ENCODE results near the gene RNF144B. TPM values are rescaled to one million over a fixed set of nuclear protein-coding genes. Genes with fewer than 3 reads are reported as not detected.
"Not testable (repeated sequence)": the region's sequence is repeated elsewhere in the genome, so short reads cannot be mapped to it uniquely, and the experiment has no call there.

RNF144B gene
- total RNA-seq, 2 donors from 2014 or later = 1.4 to 1.5 TPM

DNA sequence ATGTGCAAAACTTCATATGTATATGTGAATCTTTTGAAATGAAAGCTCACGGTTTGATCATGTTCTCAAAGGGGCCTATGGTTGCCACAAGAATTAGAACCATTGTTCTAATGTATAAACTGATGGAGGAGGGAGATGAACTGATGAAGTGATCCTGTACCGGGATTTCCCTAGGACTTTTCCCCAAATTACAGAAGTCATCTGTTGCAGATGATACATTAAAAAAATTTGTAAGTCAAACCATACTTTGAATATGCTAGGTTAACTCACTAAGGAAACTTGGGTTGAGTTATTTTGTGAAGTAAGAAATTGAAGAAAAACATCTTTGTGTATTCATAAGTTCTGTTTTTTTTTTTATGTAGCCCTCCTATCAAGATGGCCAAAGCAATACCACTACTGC lies 33.9 kb upstream of the RNF144B start:
- Histone ChIP-seq H3K36me3 (ENCODE audit: control insufficient read depth, insufficient read depth, low read length) (no peaks in the 10 kb centered on the region), H3K27me3 (ENCODE audit: control insufficient read depth, insufficient read depth, low read length, poor library complexity, severe bottlenecking) (peaks cover 9% of the 10 kb centered on the region), H3K4me3 (ENCODE audit: low read length) (no peak overlapping the region), H3K9ac (ENCODE audit: extremely low read depth, low read length, poor library complexity, severe bottlenecking) (no peak overlapping the region), H3K4me1 (ENCODE audit: control insufficient read depth, insufficient read depth, low read length) (no peaks in the 10 kb centered on the region), H3K27ac (ENCODE audit: low read depth, low read length) (no peak overlapping the region), H3K9me3 (ENCODE audit: control insufficient read depth, low read length) (no peaks in the 10 kb centered on the region)
- Mint-ChIP-seq H3K9me3 (peaks cover 5% of the 10 kb centered on the region), H3K4me1 (no peaks in the 10 kb centered on the region), H3K27ac (no peak overlapping the region), H3K4me3 (no peak overlapping the region), H3K36me3 (ENCODE audit: low read depth) (no peaks in the 10 kb centered on the region), H3K27me3 (ENCODE audit: insufficient read depth) (no peaks in the 10 kb centered on the region)
- no peak for DNase-seq
- WGBS, 2 experiments (ENCODE audit: insufficient coverage in 1 of 2, insufficient read length in 1 of 2) = 92 to 100% methylated on average over 1 to 2 of the region's 2 CpGs
- TF ChIP-seq, protein P1, sequence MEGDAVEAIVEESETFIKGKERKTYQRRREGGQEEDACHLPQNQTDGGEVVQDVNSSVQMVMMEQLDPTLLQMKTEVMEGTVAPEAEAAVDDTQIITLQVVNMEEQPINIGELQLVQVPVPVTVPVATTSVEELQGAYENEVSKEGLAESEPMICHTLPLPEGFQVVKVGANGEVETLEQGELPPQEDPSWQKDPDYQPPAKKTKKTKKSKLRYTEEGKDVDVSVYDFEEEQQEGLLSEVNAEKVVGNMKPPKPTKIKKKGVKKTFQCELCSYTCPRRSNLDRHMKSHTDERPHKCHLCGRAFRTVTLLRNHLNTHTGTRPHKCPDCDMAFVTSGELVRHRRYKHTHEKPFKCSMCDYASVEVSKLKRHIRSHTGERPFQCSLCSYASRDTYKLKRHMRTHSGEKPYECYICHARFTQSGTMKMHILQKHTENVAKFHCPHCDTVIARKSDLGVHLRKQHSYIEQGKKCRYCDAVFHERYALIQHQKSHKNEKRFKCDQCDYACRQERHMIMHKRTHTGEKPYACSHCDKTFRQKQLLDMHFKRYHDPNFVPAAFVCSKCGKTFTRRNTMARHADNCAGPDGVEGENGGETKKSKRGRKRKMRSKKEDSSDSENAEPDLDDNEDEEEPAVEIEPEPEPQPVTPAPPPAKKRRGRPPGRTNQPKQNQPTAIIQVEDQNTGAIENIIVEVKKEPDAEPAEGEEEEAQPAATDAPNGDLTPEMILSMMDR (conservative IDR thresholded peaks at IDR 0.05) = no peak

DNA sequence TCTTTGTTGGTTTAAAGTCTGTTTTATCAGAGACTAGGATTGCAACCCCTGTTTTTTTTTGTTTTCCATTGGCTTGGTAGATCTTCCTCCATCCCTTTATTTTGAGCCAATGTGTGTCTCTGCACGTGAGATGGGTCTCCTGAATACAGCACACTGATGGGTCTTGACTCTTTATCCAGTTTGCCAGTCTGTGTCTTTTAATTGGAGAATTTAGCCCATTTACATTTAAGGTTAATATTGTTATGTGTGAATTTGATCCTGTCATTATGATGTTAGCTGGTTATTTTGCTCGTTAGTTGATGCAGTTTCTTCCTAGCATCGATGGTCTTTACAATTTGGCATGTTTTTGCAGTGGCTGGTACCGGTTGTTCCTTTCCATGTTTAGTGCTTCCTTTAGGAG lies 29.6 kb upstream of the RNF144B start:
- not testable (repeated sequence) for DNase-seq; H3K9me3 Mint-ChIP-seq; H3K9me3 ChIP-seq (ENCODE audit: control insufficient read depth, low read length); H3K27ac ChIP-seq (ENCODE audit: low read depth, low read length); H3K4me1 ChIP-seq (ENCODE audit: control insufficient read depth, insufficient read depth, low read length); H3K4me1 Mint-ChIP-seq; H3K27me3 ChIP-seq (ENCODE audit: control insufficient read depth, insufficient read depth, low read length, poor library complexity, severe bottlenecking); H3K36me3 Mint-ChIP-seq (ENCODE audit: low read depth); H3K27me3 Mint-ChIP-seq (ENCODE audit: insufficient read depth); H3K36me3 ChIP-seq (ENCODE audit: control insufficient read depth, insufficient read depth, low read length); H3K4me3 ChIP-seq (ENCODE audit: low read length); H3K27ac Mint-ChIP-seq; H3K9ac ChIP-seq (ENCODE audit: extremely low read depth, low read length, poor library complexity, severe bottlenecking); H3K4me3 Mint-ChIP-seq
- 100% methylated on average over 1 of the region's 4 CpGs; no CpG with 5 or more reads in 1 of the 2 experiments for WGBS, 2 experiments (ENCODE audit: insufficient coverage in 1 of 2, insufficient read length in 1 of 2)

DNA sequence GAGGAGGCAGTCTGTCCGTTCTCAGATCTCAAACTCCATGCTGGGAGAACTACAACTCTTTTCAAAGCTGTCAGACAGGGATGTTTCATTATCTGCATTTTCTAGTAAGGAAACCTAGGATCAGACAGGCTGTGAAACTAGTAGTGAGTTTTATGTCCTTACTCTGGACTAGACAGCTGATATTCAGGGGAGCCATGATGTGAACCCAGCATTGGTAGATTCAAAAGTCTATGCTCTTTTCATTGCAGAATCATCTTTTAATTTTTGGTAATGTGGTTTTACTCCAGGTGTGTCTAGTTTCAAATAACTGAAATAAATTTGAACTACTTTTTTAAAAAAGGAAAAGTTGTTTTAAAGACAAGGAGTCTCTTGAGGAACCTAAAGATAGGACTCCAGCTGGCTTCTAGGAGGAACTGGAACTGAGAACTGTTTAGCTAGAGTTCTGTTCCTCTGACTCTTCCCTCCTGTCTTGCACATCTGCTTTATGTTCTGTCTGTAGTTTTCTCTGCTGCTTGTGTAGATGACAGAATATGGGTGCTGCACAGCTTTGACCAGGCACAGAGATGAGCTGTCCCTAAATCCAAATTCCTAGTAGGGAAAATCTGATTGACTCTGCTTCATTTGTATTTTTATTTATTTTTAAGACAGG lies 27.8 kb upstream of the RNF144B start:
- Histone ChIP-seq H3K4me3 (ENCODE audit: low read length) (no peak overlapping the region), H3K4me1 (ENCODE audit: control insufficient read depth, insufficient read depth, low read length) (no peaks in the 10 kb centered on the region), H3K9me3 (ENCODE audit: control insufficient read depth, low read length) (no peaks in the 10 kb centered on the region), H3K27ac (ENCODE audit: low read depth, low read length) (no peak overlapping the region), H3K9ac (ENCODE audit: extremely low read depth, low read length, poor library complexity, severe bottlenecking) (no peak overlapping the region), H3K36me3 (ENCODE audit: control insufficient read depth, insufficient read depth, low read length) (no peaks in the 10 kb centered on the region), H3K27me3 (ENCODE audit: control insufficient read depth, insufficient read depth, low read length, poor library complexity, severe bottlenecking) (no peaks in the 10 kb centered on the region)
- Mint-ChIP-seq H3K9me3 (peaks cover 8% of the 10 kb centered on the region), H3K4me3 (no peak overlapping the region), H3K4me1 (no peaks in the 10 kb centered on the region), H3K27ac (no peak overlapping the region), H3K36me3 (ENCODE audit: low read depth) (no peaks in the 10 kb centered on the region), H3K27me3 (ENCODE audit: insufficient read depth) (no peaks in the 10 kb centered on the region)
- no peak for DNase-seq
- 86 to 88% methylated on average over 1 of the region's 1 CpG for WGBS, 2 experiments (ENCODE audit: insufficient coverage in 1 of 2, insufficient read length in 1 of 2)
- TF ChIP-seq, protein P1 (conservative IDR thresholded peaks at IDR 0.05) = no peak

DNA sequence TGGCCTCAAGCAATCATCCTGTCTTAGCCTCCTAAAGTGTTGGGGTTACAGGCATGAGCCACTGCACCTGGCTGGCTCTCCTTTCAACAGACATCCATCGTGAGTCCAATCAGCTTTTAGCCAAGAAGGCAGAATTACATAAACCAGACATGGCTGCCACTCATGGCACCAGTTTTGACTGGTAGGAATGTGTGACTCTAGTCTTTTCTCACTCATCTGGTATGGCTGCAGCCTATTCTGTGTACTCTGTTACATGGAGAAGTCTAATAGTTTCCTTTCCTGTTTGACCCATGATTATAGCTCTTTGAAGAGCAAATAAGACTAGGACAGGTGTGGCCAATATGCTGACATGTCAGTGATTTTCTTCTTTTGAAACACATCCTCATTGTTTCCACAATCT lies 27.0 kb upstream of the RNF144B start:
- 94% methylated on average over 1 of the region's 1 CpG; no CpG with 5 or more reads in 1 of the 2 experiments for WGBS, 2 experiments (ENCODE audit: insufficient coverage in 1 of 2, insufficient read length in 1 of 2)
- Mint-ChIP-seq H3K27ac (no peak overlapping the region), H3K27me3 (ENCODE audit: insufficient read depth) (no peaks in the 10 kb centered on the region), H3K4me1 (no peaks in the 10 kb centered on the region), H3K9me3 (peaks cover 8% of the 10 kb centered on the region), H3K36me3 (ENCODE audit: low read depth) (no peaks in the 10 kb centered on the region), H3K4me3 (no peak overlapping the region)
- Histone ChIP-seq H3K9ac (ENCODE audit: extremely low read depth, low read length, poor library complexity, severe bottlenecking) (no peak overlapping the region), H3K27me3 (ENCODE audit: control insufficient read depth, insufficient read depth, low read length, poor library complexity, severe bottlenecking) (no peaks in the 10 kb centered on the region), H3K9me3 (ENCODE audit: control insufficient read depth, low read length) (no peaks in the 10 kb centered on the region), H3K4me3 (ENCODE audit: low read length) (no peak overlapping the region), H3K36me3 (ENCODE audit: control insufficient read depth, insufficient read depth, low read length) (no peaks in the 10 kb centered on the region), H3K4me1 (ENCODE audit: control insufficient read depth, insufficient read depth, low read length) (no peaks in the 10 kb centered on the region), H3K27ac (ENCODE audit: low read depth, low read length) (no peak overlapping the region)
- DNase-seq = no peak
- TF ChIP-seq, protein P1 (conservative IDR thresholded peaks at IDR 0.05) = no peak

All from endodermal cell (in vitro differentiated cells).